Activated CD4-positive, alpha-beta T cell treated with anti-CD3 and anti-CD28 coated beads, Interleukin-2, Interleukin-4, amounts not matched to agents 100 ng/mL and 50 ng/mL, durations not matched to agents 16 hours and 8 hours (primary cell): Measurements from ENCODE around the gene TNFSF12.
A peak's percentile ranks its signal among the peaks of the same experiment; 100 is the strongest.
"Not testable (repeated sequence)": the region's sequence is repeated elsewhere in the genome, so short reads cannot be mapped to it uniquely, and the experiment has no call there.

ENCODE experiments used
- DNase-seq: peaks from one replicate; pipeline ENCODE4 v3.0.0-alpha.2; 2020; ENCODE audit warnings: low spot score

The TNFSF12 gene

GRCh38 chr17:7587420-7588151, 38.7 kb downstream of the TNFSF12 start:
- no peak for DNase-seq

GRCh38 chr17:7588553-7589203, 39.8 kb downstream of the TNFSF12 start:
- no peak for DNase-seq

- peak; percentile 67 for DNase-seq
These were observed 40.5 kb downstream of the TNFSF12 start for GRCh38 chr17:7589204-7589868.

- DNase-seq = no peak
These were observed 41.2 kb downstream of the TNFSF12 start, which contains the start of gene SOX15 for GRCh38 chr17:7589891-7590691. TSS of gene SOX15 (minus strand) at chr17:7590094. CDS start at chr17:7589676, 418 bp downstream.

GRCh38 chr17:7590743-7591142, 41.9 kb downstream of the TNFSF12 start:
- DNase-seq = no peak

GRCh38 chr17:7591596-7591995, 42.7 kb downstream of the TNFSF12 start:
- no peak for DNase-seq

GRCh38 chr17:7592422-7593021, 43.7 kb downstream of the TNFSF12 start:
- no peak for DNase-seq

GRCh38 chr17:7593296-7593695, 44.4 kb downstream of the TNFSF12 start:
- no peak for DNase-seq

GRCh38 chr17:7597561-7597960, 48.7 kb downstream of the TNFSF12 start:
- DNase-seq = not testable (repeated sequence)

GRCh38 chr17:7606280-7606679, 57.4 kb downstream of the TNFSF12 start:
- DNase-seq = no peak
